K562 (cell line): ENCODE data around the gene SERPIND1. TPM values are rescaled to one million over a fixed set of nuclear protein-coding genes. Genes with fewer than 3 reads are reported as not detected.
A peak's percentile ranks its signal among the peaks of the same experiment; 100 is the strongest.

Source experiments
- FOS ChIP-seq: IDR thresholded peaks from 3 replicates; pipeline ENCODE4 v1.6.1; 2011; ENCODE audit not compliant: insufficient read length; ENCODE audit errors: extremely low read depth
- JUNB ChIP-seq: fragments of 450-650 bp; formaldehyde crosslinking; conservative IDR thresholded peaks from 2 replicates; pipeline ENCODE4 v1.4.0; 2020; ENCODE audit warnings: mild to moderate bottlenecking
- KDM2B ChIP-seq: fragments of 250-450 bp; sonication (Bioruptor Pico); IDR thresholded peaks from 2 replicates; pipeline ENCODE4 v1.8.0; 2021; ENCODE audit warnings: mild to moderate bottlenecking, moderate library complexity
- LARP7 ChIP-seq: fragments of 450-650 bp; IDR thresholded peaks from 2 replicates; pipeline ENCODE4 v1.6.1; 2016
- RFX7 ChIP-seq: fragments of 250-450 bp; sonication (Bioruptor Pico); IDR thresholded peaks from 2 replicates; pipeline ENCODE4 v1.5.1; 2021; ENCODE audit warnings: mild to moderate bottlenecking
- TGIF2 ChIP-seq: sonication (generic); formaldehyde crosslinking; IDR thresholded peaks from 2 replicates; pipeline ENCODE4 v1.8.1; 2022; ENCODE audit warnings: mild to moderate bottlenecking, missing genetic modification reagents, moderate library complexity
- ZC3H11A ChIP-seq: IDR thresholded peaks from 2 replicates; pipeline ENCODE4 v1.6.1; 2012; ENCODE audit warnings: low read depth, low read length, improper control_type of control experiment
- ZNF134 ChIP-seq: fragments of 250-450 bp; sonication (Bioruptor Pico); conservative IDR thresholded peaks from 2 replicates; pipeline ENCODE4 v1.4.0; 2020
- ZNF408 ChIP-seq: fragments of 250-450 bp; sonication (Bioruptor Pico); IDR thresholded peaks from 2 replicates; pipeline ENCODE4 v1.4.0; 2020; ENCODE audit warnings: low read depth, mild to moderate bottlenecking, moderate library complexity
- ZSCAN29 ChIP-seq: fragments of 450-650 bp; IDR thresholded peaks from 2 replicates; pipeline ENCODE4 v1.6.1; 2017
- polyA plus RNA-seq, 8 experiments: library from polyadenylated mRNA; depleted of rRNA in 4 of 8; stranded (reverse) in 5 of 8; unstranded in 3 of 8; fragments of >200 nt; fragmentation: Nextera tagmentation in 2 of 8; fragmentation: Illumina TruSeq in 1 of 8; extraction: Ambion mirVana in 2 of 8; extraction: Trizol in 1 of 8; gene quantifications; 2 replicates each; pipeline versions ENCODE4 v1.2.1 to v1.2.3, GENCODE V29; 2011 to 2014; ENCODE audit warnings: inconsistent platforms in 1 of 8, missing spikeins in 1 of 8
- total RNA-seq, 7 experiments: library from RNA; depleted of rRNA in 6 of 7; stranded (reverse); fragments of >200 nt in 6 of 7; fragmentation: Illumina TruSeq in 2 of 7; extraction: Trizol in 2 of 7; gene quantifications; 2 replicates each; pipeline versions ENCODE4 v1.2.1 to v1.2.3, GENCODE V29; 2011 to 2021; ENCODE audit warnings: low replicate concordance in 1 of 7
- TF ChIP-seq, protein P1 (sequence below): fragments of 450-650 bp; IDR thresholded peaks from 2 replicates; pipeline ENCODE4 v1.6.1; 2018; ENCODE audit not compliant: partially characterized antibody
- TF ChIP-seq, protein P2 (sequence below): fragments of 250-450 bp; sonication (Bioruptor Pico); IDR thresholded peaks from 2 replicates; pipeline ENCODE4 v1.8.0; 2022; ENCODE audit warnings: inconsistent platforms, mild to moderate bottlenecking, moderate library complexity, borderline replicate concordance
- TF ChIP-seq, protein P3 (sequence below), 2 experiments: fragments of 450-650 bp in 1 of 2; sonication (generic) in 1 of 2; formaldehyde crosslinking; conservative IDR thresholded peaks; 2 replicates each; pipeline versions ENCODE4 v1.4.0 to v1.8.1; 2020 to 2022; ENCODE audit warnings: mild to moderate bottlenecking in 1 of 2, missing genetic modification reagents in 1 of 2
- TF ChIP-seq, protein P4 (sequence below), 3 experiments: fragments of 200-800 bp in 1 of 3; sonication (Bioruptor generic) in 1 of 3; sonication (generic) in 1 of 3; formaldehyde crosslinking in 1 of 3; IDR thresholded peaks; 2 replicates each; pipeline versions ENCODE4 v1.6.1 to v1.8.0; 2016 to 2022; ENCODE audit warnings: mild to moderate bottlenecking in 2 of 3, missing compliant biosample characterization in 2 of 3, missing genetic modification characterization in 2 of 3, missing genetic modification reagents in 1 of 3
- TF ChIP-seq, protein P5 (sequence below): sonication (generic); formaldehyde crosslinking; IDR thresholded peaks from 2 replicates; pipeline ENCODE4 v1.8.0; 2022; ENCODE audit warnings: mild to moderate bottlenecking, low read depth, missing genetic modification reagents
- TF ChIP-seq, protein P6 (sequence below): fragments of 450-650 bp; IDR thresholded peaks from 2 replicates; pipeline ENCODE4 v1.6.1; 2016; ENCODE audit warnings: borderline replicate concordance

Gene SERPIND1
- total and polyA plus RNA-seq, 9 of the 15 experiments (the other 6 are each of a cell fraction or from before 2014, with no cell fraction given) = 0.04 to 0.11 (median 0.09) TPM; not detected in 6

DNA sequence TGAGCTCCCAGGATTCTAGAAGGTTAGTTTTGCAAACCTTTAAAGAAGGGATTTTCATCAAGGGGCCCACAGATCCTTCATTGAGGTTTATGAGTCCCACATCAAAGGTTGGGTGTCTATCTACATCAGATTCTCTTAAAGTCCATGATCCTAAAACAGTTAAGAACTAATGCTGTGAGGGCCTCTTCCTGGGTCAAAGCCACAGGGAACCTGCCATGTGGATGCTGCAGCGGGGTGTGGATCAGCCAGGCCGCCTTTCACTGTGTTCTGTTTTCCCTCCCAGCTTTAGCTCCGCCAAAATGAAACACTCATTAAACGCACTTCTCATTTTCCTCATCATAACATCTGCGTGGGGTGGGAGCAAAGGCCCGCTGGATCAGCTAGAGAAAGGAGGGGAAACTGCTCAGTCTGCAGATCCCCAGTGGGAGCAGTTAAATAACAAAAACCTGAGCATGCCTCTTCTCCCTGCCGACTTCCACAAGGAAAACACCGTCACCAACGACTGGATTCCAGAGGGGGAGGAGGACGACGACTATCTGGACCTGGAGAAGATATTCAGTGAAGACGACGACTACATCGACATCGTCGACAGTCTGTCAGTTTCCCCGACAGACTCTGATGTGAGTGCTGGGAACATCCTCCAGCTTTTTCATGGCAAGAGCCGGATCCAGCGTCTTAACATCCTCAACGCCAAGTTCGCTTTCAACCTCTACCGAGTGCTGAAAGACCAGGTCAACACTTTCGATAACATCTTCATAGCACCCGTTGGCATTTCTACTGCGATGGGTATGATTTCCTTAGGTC is 5.3 kb downstream of the SERPIND1 start (continued):
- TF ChIP-seq, protein P1, sequence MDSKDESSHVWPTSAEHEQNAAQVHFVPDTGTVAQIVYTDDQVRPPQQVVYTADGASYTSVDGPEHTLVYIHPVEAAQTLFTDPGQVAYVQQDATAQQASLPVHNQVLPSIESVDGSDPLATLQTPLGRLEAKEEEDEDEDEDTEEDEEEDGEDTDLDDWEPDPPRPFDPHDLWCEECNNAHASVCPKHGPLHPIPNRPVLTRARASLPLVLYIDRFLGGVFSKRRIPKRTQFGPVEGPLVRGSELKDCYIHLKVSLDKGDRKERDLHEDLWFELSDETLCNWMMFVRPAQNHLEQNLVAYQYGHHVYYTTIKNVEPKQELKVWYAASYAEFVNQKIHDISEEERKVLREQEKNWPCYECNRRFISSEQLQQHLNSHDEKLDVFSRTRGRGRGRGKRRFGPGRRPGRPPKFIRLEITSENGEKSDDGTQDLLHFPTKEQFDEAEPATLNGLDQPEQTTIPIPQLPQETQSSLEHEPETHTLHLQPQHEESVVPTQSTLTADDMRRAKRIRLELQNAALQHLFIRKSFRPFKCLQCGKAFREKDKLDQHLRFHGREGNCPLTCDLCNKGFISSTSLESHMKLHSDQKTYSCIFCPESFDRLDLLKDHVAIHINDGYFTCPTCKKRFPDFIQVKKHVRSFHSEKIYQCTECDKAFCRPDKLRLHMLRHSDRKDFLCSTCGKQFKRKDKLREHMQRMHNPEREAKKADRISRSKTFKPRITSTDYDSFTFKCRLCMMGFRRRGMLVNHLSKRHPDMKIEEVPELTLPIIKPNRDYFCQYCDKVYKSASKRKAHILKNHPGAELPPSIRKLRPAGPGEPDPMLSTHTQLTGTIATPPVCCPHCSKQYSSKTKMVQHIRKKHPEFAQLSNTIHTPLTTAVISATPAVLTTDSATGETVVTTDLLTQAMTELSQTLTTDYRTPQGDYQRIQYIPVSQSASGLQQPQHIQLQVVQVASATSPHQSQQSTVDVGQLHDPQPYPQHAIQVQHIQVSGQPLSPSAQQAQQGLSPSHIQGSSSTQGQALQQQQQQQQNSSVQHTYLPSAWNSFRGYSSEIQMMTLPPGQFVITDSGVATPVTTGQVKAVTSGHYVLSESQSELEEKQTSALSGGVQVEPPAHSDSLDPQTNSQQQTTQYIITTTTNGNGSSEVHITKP = no peak
- TF ChIP-seq ZSCAN29 (no peak), ZNF408 (CRISPR knock-in tag) (no peak), ZC3H11A (0 out of 2 replicates have a peak, but pooled peaks have one; percentile 11), TGIF2 (CRISPR knock-in tag) (no peak), RFX7 (CRISPR knock-in tag) (0 out of 2 replicates have a peak, but pooled peaks have one; percentile 4), JUNB (no peak), ZNF134 (no peak), LARP7 (no peak), KDM2B (CRISPR knock-in tag) (no peak), FOS (no peak)
- TF ChIP-seq, protein P2, sequence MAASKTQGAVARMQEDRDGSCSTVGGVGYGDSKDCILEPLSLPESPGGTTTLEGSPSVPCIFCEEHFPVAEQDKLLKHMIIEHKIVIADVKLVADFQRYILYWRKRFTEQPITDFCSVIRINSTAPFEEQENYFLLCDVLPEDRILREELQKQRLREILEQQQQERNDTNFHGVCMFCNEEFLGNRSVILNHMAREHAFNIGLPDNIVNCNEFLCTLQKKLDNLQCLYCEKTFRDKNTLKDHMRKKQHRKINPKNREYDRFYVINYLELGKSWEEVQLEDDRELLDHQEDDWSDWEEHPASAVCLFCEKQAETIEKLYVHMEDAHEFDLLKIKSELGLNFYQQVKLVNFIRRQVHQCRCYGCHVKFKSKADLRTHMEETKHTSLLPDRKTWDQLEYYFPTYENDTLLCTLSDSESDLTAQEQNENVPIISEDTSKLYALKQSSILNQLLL (CRISPR knock-in tag) = no peak
- TF ChIP-seq, protein P3, sequence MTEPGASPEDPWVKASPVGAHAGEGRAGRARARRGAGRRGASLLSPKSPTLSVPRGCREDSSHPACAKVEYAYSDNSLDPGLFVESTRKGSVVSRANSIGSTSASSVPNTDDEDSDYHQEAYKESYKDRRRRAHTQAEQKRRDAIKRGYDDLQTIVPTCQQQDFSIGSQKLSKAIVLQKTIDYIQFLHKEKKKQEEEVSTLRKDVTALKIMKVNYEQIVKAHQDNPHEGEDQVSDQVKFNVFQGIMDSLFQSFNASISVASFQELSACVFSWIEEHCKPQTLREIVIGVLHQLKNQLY (CRISPR knock-in tag; conservative IDR thresholded peaks at IDR 0.05) = 0 out of 4 replicates have a peak, but pooled peaks of 1 of the 2 experiments have one; percentile 81
- TF ChIP-seq, protein P4, sequence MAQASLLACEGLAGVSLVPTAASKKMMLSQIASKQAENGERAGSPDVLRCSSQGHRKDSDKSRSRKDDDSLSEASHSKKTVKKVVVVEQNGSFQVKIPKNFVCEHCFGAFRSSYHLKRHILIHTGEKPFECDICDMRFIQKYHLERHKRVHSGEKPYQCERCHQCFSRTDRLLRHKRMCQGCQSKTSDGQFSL (CRISPR knock-in tag; IDR thresholded peaks at IDR 0.05) = no peak
- TF ChIP-seq, protein P4 (tag; IDR thresholded peaks at IDR 0.05) = no peak
- TF ChIP-seq, protein P5, sequence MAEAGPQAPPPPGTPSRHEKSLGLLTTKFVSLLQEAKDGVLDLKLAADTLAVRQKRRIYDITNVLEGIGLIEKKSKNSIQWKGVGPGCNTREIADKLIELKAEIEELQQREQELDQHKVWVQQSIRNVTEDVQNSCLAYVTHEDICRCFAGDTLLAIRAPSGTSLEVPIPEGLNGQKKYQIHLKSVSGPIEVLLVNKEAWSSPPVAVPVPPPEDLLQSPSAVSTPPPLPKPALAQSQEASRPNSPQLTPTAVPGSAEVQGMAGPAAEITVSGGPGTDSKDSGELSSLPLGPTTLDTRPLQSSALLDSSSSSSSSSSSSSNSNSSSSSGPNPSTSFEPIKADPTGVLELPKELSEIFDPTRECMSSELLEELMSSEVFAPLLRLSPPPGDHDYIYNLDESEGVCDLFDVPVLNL (CRISPR knock-in tag) = 0 out of 2 replicates have a peak, but pooled peaks have one; percentile 14
- TF ChIP-seq, protein P6, sequence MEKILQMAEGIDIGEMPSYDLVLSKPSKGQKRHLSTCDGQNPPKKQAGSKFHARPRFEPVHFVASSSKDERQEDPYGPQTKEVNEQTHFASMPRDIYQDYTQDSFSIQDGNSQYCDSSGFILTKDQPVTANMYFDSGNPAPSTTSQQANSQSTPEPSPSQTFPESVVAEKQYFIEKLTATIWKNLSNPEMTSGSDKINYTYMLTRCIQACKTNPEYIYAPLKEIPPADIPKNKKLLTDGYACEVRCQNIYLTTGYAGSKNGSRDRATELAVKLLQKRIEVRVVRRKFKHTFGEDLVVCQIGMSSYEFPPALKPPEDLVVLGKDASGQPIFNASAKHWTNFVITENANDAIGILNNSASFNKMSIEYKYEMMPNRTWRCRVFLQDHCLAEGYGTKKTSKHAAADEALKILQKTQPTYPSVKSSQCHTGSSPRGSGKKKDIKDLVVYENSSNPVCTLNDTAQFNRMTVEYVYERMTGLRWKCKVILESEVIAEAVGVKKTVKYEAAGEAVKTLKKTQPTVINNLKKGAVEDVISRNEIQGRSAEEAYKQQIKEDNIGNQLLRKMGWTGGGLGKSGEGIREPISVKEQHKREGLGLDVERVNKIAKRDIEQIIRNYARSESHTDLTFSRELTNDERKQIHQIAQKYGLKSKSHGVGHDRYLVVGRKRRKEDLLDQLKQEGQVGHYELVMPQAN = no peak
